Mesodermal cell (in vitro differentiated cells): ENCODE results near the gene ZMIZ1.
"Not testable (repeated sequence)": the region's sequence is repeated elsewhere in the genome, so short reads cannot be mapped to it uniquely, and the experiment has no call there.

Source experiments
- H3K27ac ChIP-seq: 2 replicates; pipeline ENCODE4 v1.7.0; 2013; ENCODE audit warnings: mild to moderate bottlenecking, low read depth, low read length, moderate library complexity; ENCODE audit not compliant: severe bottlenecking
- H3K36me3 ChIP-seq: 2 replicates; pipeline ENCODE4 v1.7.1; 2013; ENCODE audit warnings: mild to moderate bottlenecking, low read length, moderate library complexity; ENCODE audit not compliant: control insufficient read depth, insufficient read depth
- H3K4me1 ChIP-seq: one replicate; pipeline ENCODE4 v1.7.1; 2013; ENCODE audit warnings: mild to moderate bottlenecking, low read length; ENCODE audit not compliant: insufficient read depth, control insufficient read depth, poor library complexity, severe bottlenecking
- H3K4me3 ChIP-seq: 2 replicates; pipeline ENCODE4 v1.7.0; 2013; ENCODE audit warnings: low read length, control low read depth, mild to moderate bottlenecking; ENCODE audit not compliant: insufficient read depth, poor library complexity, severe bottlenecking; ENCODE audit errors: extremely low read depth
- H3K9me3 ChIP-seq: 2 replicates; pipeline ENCODE4 v1.7.1; 2013; ENCODE audit warnings: mild to moderate bottlenecking, low read length, moderate library complexity; ENCODE audit not compliant: control insufficient read depth
- WGBS, 2 experiments: methylation state at CpG; one replicate each; pipeline ENCODE4 v1.1.5; 2013; ENCODE audit warnings: missing lambda C conversion rate in 2 of 2; ENCODE audit not compliant: insufficient coverage in 2 of 2; 5-methylcytosine and 5-hydroxymethylcytosine counted together

The ZMIZ1 gene

GRCh38 chr10:79275105-79275430 is 206.3 kb downstream of the ZMIZ1 start:
- WGBS, 2 experiments = 80 to 90% methylated on average over 2 of the region's 3 CpGs
- H3K9me3 ChIP-seq = no peaks in the 10 kb centered on the region
- peaks cover 82% of the 10 kb centered on the region for H3K36me3 ChIP-seq
- H3K4me1 ChIP-seq = no peaks in the 10 kb centered on the region
- no peak overlapping the region for H3K4me3 ChIP-seq
- no peak overlapping the region for H3K27ac ChIP-seq

GRCh38 chr10:79275431-79275851 is 206.7 kb downstream of the ZMIZ1 start:
- 96 to 99% methylated on average over 10 of the region's 10 CpGs for WGBS, 2 experiments
- Histone ChIP-seq H3K27ac (no peak overlapping the region), H3K4me1 (no peaks in the 10 kb centered on the region)

GRCh38 chr10:79277579-79278269 is 209.0 kb downstream of the ZMIZ1 start:
- peaks cover 80% of the 10 kb centered on the region for H3K36me3 ChIP-seq
- H3K9me3 ChIP-seq = no peaks in the 10 kb centered on the region
- H3K27ac ChIP-seq = no peak overlapping the region
- 99% methylated on average over 12 to 13 of the region's 13 CpGs for WGBS, 2 experiments
- H3K4me1 ChIP-seq = peaks cover 9% of the 10 kb centered on the region
- no peak overlapping the region for H3K4me3 ChIP-seq

More at GRCh38 chr10:79275431-79275851, 206.7 kb downstream of the ZMIZ1 start:
- Histone ChIP-seq H3K4me3 (no peak overlapping the region), H3K9me3 (no peaks in the 10 kb centered on the region), H3K36me3 (peaks cover 82% of the 10 kb centered on the region)

GRCh38 chr10:79279047-79279446 is 210.3 kb downstream of the ZMIZ1 start:
- H3K36me3 ChIP-seq = peaks cover 88% of the 10 kb centered on the region
- not testable (repeated sequence) for H3K4me3 ChIP-seq, H3K9me3 ChIP-seq, H3K27ac ChIP-seq
- peaks cover 13% of the 10 kb centered on the region for H3K4me1 ChIP-seq
- WGBS, 2 experiments = 97 to 98% methylated on average over 15 to 22 of the region's 33 CpGs

GRCh38 chr10:79280956-79281355 is 212.2 kb downstream of the ZMIZ1 start:
- WGBS, 2 experiments = 93 to 100% methylated on average over 6 of the region's 6 CpGs
- Histone ChIP-seq H3K4me3 (no peak overlapping the region), H3K27ac (no peak overlapping the region), H3K9me3 (no peaks in the 10 kb centered on the region), H3K4me1 (peaks cover 13% of the 10 kb centered on the region), H3K36me3 (peaks cover 90% of the 10 kb centered on the region)

- H3K9me3 ChIP-seq = no peaks in the 10 kb centered on the region
- H3K27ac ChIP-seq = no peak overlapping the region
- WGBS, 2 experiments = 85 to 86% methylated on average over 8 to 9 of the region's 11 CpGs
- peaks cover 19% of the 10 kb centered on the region for H3K4me1 ChIP-seq
- H3K4me3 ChIP-seq = no peak overlapping the region
- peaks cover 90% of the 10 kb centered on the region for H3K36me3 ChIP-seq
Observed at GRCh38 chr10:79282388-79282787, 213.6 kb downstream of the ZMIZ1 start.

GRCh38 chr10:79283616-79284015 is 214.8 kb downstream of the ZMIZ1 start:
- Histone ChIP-seq H3K36me3 (peaks cover 94% of the 10 kb centered on the region), H3K27ac (no peak overlapping the region), H3K4me3 (no peak overlapping the region), H3K9me3 (no peaks in the 10 kb centered on the region), H3K4me1 (peaks cover 19% of the 10 kb centered on the region)
- WGBS, 2 experiments = 100% methylated on average over 2 of the region's 3 CpGs; no CpG with 5 or more reads in 1 of the 2 experiments

- no peak overlapping the region for H3K4me3 ChIP-seq
- H3K36me3 ChIP-seq = peaks cover 94% of the 10 kb centered on the region
- 92 to 97% methylated on average over 6 to 7 of the region's 7 CpGs for WGBS, 2 experiments
Observed at GRCh38 chr10:79284158-79284871, 215.5 kb downstream of the ZMIZ1 start.

GRCh38 chr10:79285315-79286197 is 216.8 kb downstream of the ZMIZ1 start:
- peaks cover 94% of the 10 kb centered on the region for H3K36me3 ChIP-seq
- no peak overlapping the region for H3K27ac ChIP-seq
- WGBS, 2 experiments = 95% methylated on average over 11 to 13 of the region's 13 CpGs

More at GRCh38 chr10:79284158-79284871, 215.5 kb downstream of the ZMIZ1 start:
- H3K9me3 ChIP-seq = no peaks in the 10 kb centered on the region
- peaks cover 19% of the 10 kb centered on the region for H3K4me1 ChIP-seq
- no peak overlapping the region for H3K27ac ChIP-seq

GRCh38 chr10:79286318-79286951 is 217.7 kb downstream of the ZMIZ1 start:
- Histone ChIP-seq H3K27ac (no peak overlapping the region), H3K4me3 (no peak overlapping the region), H3K36me3 (peaks cover 94% of the 10 kb centered on the region), H3K4me1 (peaks cover 19% of the 10 kb centered on the region), H3K9me3 (no peaks in the 10 kb centered on the region)
- 94 to 96% methylated on average over 20 to 22 of the region's 23 CpGs for WGBS, 2 experiments

More at GRCh38 chr10:79285315-79286197, 216.8 kb downstream of the ZMIZ1 start:
- H3K4me1 ChIP-seq = peaks cover 19% of the 10 kb centered on the region
- H3K4me3 ChIP-seq = no peak overlapping the region
- no peaks in the 10 kb centered on the region for H3K9me3 ChIP-seq
